Body of pancreas (tissue), 4 donors: Measurements from ENCODE around the gene UBE2U. TPM values are rescaled to one million over a fixed set of nuclear protein-coding genes. Genes with fewer than 3 reads are reported as not detected.

Source experiments
- ATAC-seq: fragments of 150-250 bp; one replicate; pipeline ENCODE4 v1.9.1; 2016
- DNase-seq, 4 donors: peaks; one replicate each; pipeline ENCODE4 v3.0.0-alpha.2; 2019
- H3K27ac ChIP-seq, 4 donors: fragments of 200-600 bp; sonication (generic); 1 replicate in 3 of 4; 2 replicates in 1 of 4; pipeline versions ENCODE4 v1.5.1 to v1.6.1; 2016 to 2019; ENCODE audit warnings: mild to moderate bottlenecking in 1 of 4, mixed read lengths in 1 of 4, moderate library complexity in 1 of 4
- H3K27me3 ChIP-seq, 2 donors: fragments of 200-600 bp; sonication (generic); one replicate each; pipeline ENCODE4 v1.6.0; 2016; ENCODE audit warnings: mild to moderate bottlenecking in 1 of 2
- H3K36me3 ChIP-seq, 2 donors: fragments of 200-600 bp; sonication (generic); replicated peaks in 1 of 2; 2 replicates each; pipeline ENCODE4 v1.5.1; 2016; ENCODE audit warnings: low read depth in 2 of 2; ENCODE audit not compliant: insufficient read depth in 1 of 2
- H3K4me1 ChIP-seq: fragments of 200-600 bp; sonication (generic); one replicate; pipeline ENCODE4 v1.6.0; 2016
- H3K4me3 ChIP-seq, 2 donors: fragments of 200-600 bp; sonication (generic); 1 replicate in 1 of 2; 2 replicates in 1 of 2; pipeline ENCODE4 v1.5.1; 2016 to 2019
- H3K9me3 ChIP-seq, 3 donors: fragments of 200-600 bp; sonication (generic); 1 replicate in 2 of 3; 2 replicates in 1 of 3; pipeline ENCODE4 v1.5.1; 2016
- CTCF ChIP-seq, 7 experiments: fragments of 450-650 bp in 4 of 7; fragments of 200-600 bp in 3 of 7; sonication (generic) in 3 of 7; IDR thresholded peaks; one replicate each; pipeline ENCODE4 v1.5.1; 2016 to 2019; ENCODE audit warnings: antibody characterized with exemption in 7 of 7
- POLR2A ChIP-seq, 3 donors: fragments of 450-650 bp; IDR thresholded peaks; one replicate each; pipeline ENCODE4 v1.6.1; 2016; ENCODE audit warnings: antibody characterized with exemption in 3 of 3, mild to moderate bottlenecking in 2 of 3
- WGBS, 2 donors: methylation state at CpG; one replicate each; pipeline ENCODE4 v1.1.5; 2017; 5-methylcytosine and 5-hydroxymethylcytosine counted together
- intact Hi-C: fragments of 100-400 bp; cut with DNase I; formaldehyde crosslinking; loops from one replicate; pipeline ENCODE4 v1.15.1; 2023
- total RNA-seq, 2 donors: library from RNA; depleted of rRNA; stranded (reverse); fragments of >200 nt; gene quantifications; one replicate each; pipeline ENCODE4 v1.1.0, GENCODE V29; 2016

Gene UBE2U
- total RNA-seq, 2 donors from 2014 or later, result not detected

GRCh38 chr1:64171797-64172281 lies 31.6 kb upstream of the UBE2U start:
- Histone ChIP-seq H3K4me1 (peaks cover 23% of the 10 kb centered on the region), H3K27me3 (no peaks in the 10 kb centered on the region), H3K9me3 (no peaks in the 10 kb centered on the region), H3K36me3 (no peaks in the 10 kb centered on the region), H3K4me3 (no peak overlapping the region), H3K27ac (peak overlapping the region in 2 of 4 donors; percentile 6 to 60)
- no peak for DNase-seq
- peak; percentile 41 for ATAC-seq
- 59 to 63% methylated on average over 3 of the region's 3 CpGs for WGBS, 2 donors
- TF ChIP-seq POLR2A (IDR thresholded peaks at IDR 0.05) (no peak), CTCF (IDR thresholded peaks at IDR 0.05) (no peak)
- intact Hi-C loops, result no loop called here

- H3K27ac ChIP-seq, result peak overlapping the region; percentile 13 to 60 (median 48)
- H3K27me3 ChIP-seq, result no peaks in the 10 kb centered on the region
- DNase-seq (no peak), ATAC-seq (no peak)
- H3K4me1 ChIP-seq, result peaks cover 23% of the 10 kb centered on the region
- no peaks in the 10 kb centered on the region for H3K9me3 ChIP-seq
- no peak overlapping the region for H3K4me3 ChIP-seq
- intact Hi-C loops, result no loop called here
- WGBS, 2 donors, result 42 to 52% methylated on average over 3 of the region's 3 CpGs
- no peaks in the 10 kb centered on the region for H3K36me3 ChIP-seq
- no peak for TF ChIP-seq POLR2A (IDR thresholded peaks at IDR 0.05)
- no peak for TF ChIP-seq CTCF (IDR thresholded peaks at IDR 0.05)
These were observed 30.9 kb upstream of the UBE2U start for GRCh38 chr1:64172458-64172983.

GRCh38 chr1:64173336-64173940 lies 30.0 kb upstream of the UBE2U start:
- H3K36me3 ChIP-seq, result no peaks in the 10 kb centered on the region
- 45 to 51% methylated on average over 6 of the region's 6 CpGs for WGBS, 2 donors
- ATAC-seq (peak; percentile 82), DNase-seq (peak; percentile 56 to 68 (median 64))
- TF ChIP-seq POLR2A (IDR thresholded peaks at IDR 0.05) (no peak), CTCF (IDR thresholded peaks at IDR 0.05) (no peak)
- intact Hi-C loops, result no loop called here
- no peaks in the 10 kb centered on the region for H3K9me3 ChIP-seq
- H3K27ac ChIP-seq, result peak overlapping the region; percentile 13 to 60 (median 48)
- H3K27me3 ChIP-seq, result no peaks in the 10 kb centered on the region
- H3K4me1 ChIP-seq, result peaks cover 23% of the 10 kb centered on the region
- no peak overlapping the region for H3K4me3 ChIP-seq

GRCh38 chr1:64175639-64176038 lies 27.8 kb upstream of the UBE2U start:
- Histone ChIP-seq H3K36me3 (no peaks in the 10 kb centered on the region), H3K9me3 (no peaks in the 10 kb centered on the region), H3K27ac (no peak overlapping the region), H3K4me1 (peaks cover 23% of the 10 kb centered on the region), H3K27me3 (no peaks in the 10 kb centered on the region), H3K4me3 (no peak overlapping the region)
- TF ChIP-seq POLR2A (IDR thresholded peaks at IDR 0.05) (no peak), CTCF (IDR thresholded peaks at IDR 0.05) (no peak)
- ATAC-seq (no peak), DNase-seq (no peak)
- intact Hi-C loops, result no loop called here

GRCh38 chr1:64176659-64177058 lies 26.8 kb upstream of the UBE2U start:
- ATAC-seq, result no peak

More at GRCh38 chr1:64176659-64177058, 26.8 kb upstream of the UBE2U start:
- Histone ChIP-seq H3K27me3 (no peaks in the 10 kb centered on the region), H3K4me1 (peaks cover 23% of the 10 kb centered on the region), H3K4me3 (no peak overlapping the region), H3K9me3 (no peaks in the 10 kb centered on the region), H3K27ac (no peak overlapping the region), H3K36me3 (no peaks in the 10 kb centered on the region)
- WGBS, 2 donors, result 85 to 93% methylated on average over 3 of the region's 3 CpGs
- no peak for DNase-seq
- TF ChIP-seq POLR2A (IDR thresholded peaks at IDR 0.05), result no peak
- TF ChIP-seq CTCF (IDR thresholded peaks at IDR 0.05), result no peak
- intact Hi-C loops, result no loop called here
